Keratinocyte (primary cell): ENCODE results near the gene CDKN2B. TPM values are rescaled to one million over a fixed set of nuclear protein-coding genes. Genes with fewer than 3 reads are reported as not detected.

Experiments
- DNase-seq: peaks from one replicate; pipeline ENCODE4 v3.0.0-alpha.2; 2011; ENCODE audit warnings: low read depth, missing footprints, low spot score
- FAIRE-seq: peaks from 2 replicates; lab custom pipeline; 2011; peaks lifted over from hg19 to GRCh38; lab: Jason Lieb, UNC
- H2AFZ ChIP-seq: 2 replicates; pipeline ENCODE4 v1.6.0; 2012; ENCODE audit warnings: low read length, control low read depth, inconsistent platforms; ENCODE audit not compliant: control insufficient read depth
- H3K27ac ChIP-seq: 2 replicates; pipeline ENCODE4 v1.5.1; 2011; ENCODE audit warnings: low read length; ENCODE audit not compliant: control insufficient read depth, insufficient read depth
- H3K27me3 ChIP-seq: 3 replicates; pipeline ENCODE4 v1.6.0; 2011; ENCODE audit warnings: low read length; ENCODE audit not compliant: control insufficient read depth, insufficient read depth; ENCODE audit errors: extremely low read depth
- H3K36me3 ChIP-seq, 2 experiments: 2 replicates in 1 of 2; 3 replicates in 1 of 2; pipeline ENCODE4 v1.5.1; 2011; ENCODE audit warnings: low read length in 2 of 2, mild to moderate bottlenecking in 1 of 2; ENCODE audit not compliant: control insufficient read depth in 2 of 2, insufficient read depth in 2 of 2; ENCODE audit errors: extremely low read depth in 1 of 2
- H3K4me1 ChIP-seq: 3 replicates; pipeline ENCODE4 v1.5.1; 2011; ENCODE audit warnings: low read length; ENCODE audit not compliant: control insufficient read depth, insufficient read depth; ENCODE audit errors: extremely low read depth
- H3K4me2 ChIP-seq: 3 replicates; pipeline ENCODE4 v1.6.0; 2011; ENCODE audit warnings: low read depth, low read length; ENCODE audit not compliant: control insufficient read depth, insufficient read depth; ENCODE audit errors: extremely low read depth
- H3K4me3 ChIP-seq, 3 experiments: fragments of 200-600 bp in 1 of 3; sonication (generic) in 1 of 3; 2 replicates in 2 of 3; 3 replicates in 1 of 3; pipeline ENCODE4 v1.5.1; 2011 to 2016; ENCODE audit warnings: low read length in 3 of 3, mild to moderate bottlenecking in 3 of 3, control low read depth in 2 of 3, inconsistent platforms in 1 of 3, low read depth in 1 of 3, mixed read lengths in 1 of 3, mixed run types in 1 of 3, moderate library complexity in 1 of 3; ENCODE audit not compliant: control insufficient read depth in 2 of 3, insufficient read depth in 2 of 3; ENCODE audit errors: extremely low read depth in 1 of 3
- H3K79me2 ChIP-seq: 2 replicates; pipeline ENCODE4 v1.6.0; 2012; ENCODE audit warnings: low read length; ENCODE audit not compliant: control insufficient read depth, insufficient read depth
- H3K9ac ChIP-seq: 3 replicates; pipeline ENCODE4 v1.6.0; 2011; ENCODE audit warnings: low read length; ENCODE audit not compliant: control insufficient read depth, insufficient read depth; ENCODE audit errors: extremely low read depth
- H3K9me1 ChIP-seq: 3 replicates; pipeline ENCODE4 v1.6.0; 2011; ENCODE audit warnings: low read length; ENCODE audit not compliant: control insufficient read depth, insufficient read depth; ENCODE audit errors: extremely low read depth
- H3K9me3 ChIP-seq: 2 replicates; pipeline ENCODE4 v1.5.1; 2012; ENCODE audit warnings: low read depth, low read length; ENCODE audit not compliant: control insufficient read depth
- H4K20me1 ChIP-seq: 3 replicates; pipeline ENCODE4 v1.6.0; 2011; ENCODE audit warnings: low read length; ENCODE audit not compliant: control insufficient read depth, insufficient read depth; ENCODE audit errors: extremely low read depth
- CTCF ChIP-seq, 3 experiments: IDR thresholded peaks in 1 of 3; conservative IDR thresholded peaks in 1 of 3; optimal IDR thresholded peaks in 1 of 3; 2 replicates in 2 of 3; 3 replicates in 1 of 3; pipeline versions ENCODE3 to v1.5.1; 2011; ENCODE audit warnings: low read length in 3 of 3, mild to moderate bottlenecking in 3 of 3, moderate library complexity in 2 of 3, control low read depth in 1 of 3, inconsistent platforms in 1 of 3; ENCODE audit not compliant: insufficient read depth in 2 of 3; ENCODE audit errors: extremely low read depth in 1 of 3
- EZH2 ChIP-seq: IDR thresholded peaks from one replicate; pipeline ENCODE4 v1.6.1; 2012; ENCODE audit warnings: inconsistent platforms, mild to moderate bottlenecking, low read length, moderate library complexity
- dilution Hi-C: fragments of 300-500 bp; cut with MboI; formaldehyde crosslinking; loops from one replicate; pipeline ENCODE4 v1.7.0; 2020; ENCODE audit warnings: low sequenced_read_pairs; ENCODE audit not compliant: extremely low pct_ligation_motif_present
- polyA plus RNA-seq, 5 experiments: library from polyadenylated mRNA; depleted of rRNA in 3 of 5; stranded (reverse) in 3 of 5; stranded (forward) in 1 of 5; unstranded in 1 of 5; fragments of >200 nt; gene quantifications; 1 replicate in 1 of 5; 2 replicates in 3 of 5; 3 replicates in 1 of 5; pipeline versions ENCODE4 v1.2.1 to v1.2.3, GENCODE V29; 2011 to 2012; ENCODE audit warnings: missing spikeins in 2 of 5, low read depth in 1 of 5, low replicate concordance in 1 of 5

The CDKN2B gene
- polyA plus RNA-seq, 1 donor (not counting 4 experiments of a cell fraction or from before 2014, with no cell fraction given), result 19.9 TPM

- FAIRE-seq, result no peak
- Histone ChIP-seq H3K9me1 (no peaks in the 10 kb centered on the region), H3K4me1 (peaks cover 53% of the 10 kb centered on the region), H3K27ac (peak overlapping the region; percentile 51), H3K9me3 (no peaks in the 10 kb centered on the region), H3K4me3 (no peak overlapping the region), H3K79me2 (no peaks in the 10 kb centered on the region), H3K36me3 (no peaks in the 10 kb centered on the region), H3K4me2 (peak overlapping the region; percentile 47), H3K9ac (no peak overlapping the region), H2AFZ (no peak overlapping the region), H4K20me1 (no peaks in the 10 kb centered on the region), H3K27me3 (no peaks in the 10 kb centered on the region)
- TF ChIP-seq CTCF (optimal IDR thresholded peaks at IDR 0.05 in 1 of 3, IDR thresholded peaks at IDR 0.05 in 1 of 3, conservative IDR thresholded peaks at IDR 0.05 in 1 of 3; ENCODE audit: extremely low read depth in 1 of 3, insufficient read depth in 2 of 3, low read length in 3 of 3) (no peak), EZH2 (no peak)
- DNase-seq, result no peak
- dilution Hi-C loops, result loop anchor here (25.0 kb wide), 1 partner anchor 204 kb away; no protein-coding TSS in a partner anchor
Measured at GRCh38 chr9:22033012-22033630, 24.0 kb upstream of the CDKN2B start.

- no peaks in the 10 kb centered on the region for H3K9me1 ChIP-seq
- no peaks in the 10 kb centered on the region for H3K79me2 ChIP-seq
- no peaks in the 10 kb centered on the region for H3K9me3 ChIP-seq
- H2AFZ ChIP-seq, result no peak overlapping the region
- TF ChIP-seq CTCF (optimal IDR thresholded peaks at IDR 0.05 in 1 of 3, IDR thresholded peaks at IDR 0.05 in 1 of 3, conservative IDR thresholded peaks at IDR 0.05 in 1 of 3; ENCODE audit: extremely low read depth in 1 of 3, insufficient read depth in 2 of 3, low read length in 3 of 3) (no peak), EZH2 (no peak)
- peak overlapping the region; percentile 27 for H3K4me2 ChIP-seq
- DNase-seq (no peak), FAIRE-seq (peak; percentile 36)
- H3K9ac ChIP-seq, result no peak overlapping the region
- no peaks in the 10 kb centered on the region for H4K20me1 ChIP-seq
- dilution Hi-C loops, result loop anchor here (25.0 kb wide), 1 partner anchor 205 kb away; no protein-coding TSS in a partner anchor
- peak overlapping the region; percentile 38 for H3K27ac ChIP-seq
- H3K4me3 ChIP-seq, result no peak overlapping the region
- H3K27me3 ChIP-seq, result no peaks in the 10 kb centered on the region
- peaks cover 42% of the 10 kb centered on the region for H3K4me1 ChIP-seq
- H3K36me3 ChIP-seq, result no peaks in the 10 kb centered on the region
Measured at GRCh38 chr9:22031655-22032411, 22.7 kb upstream of the CDKN2B start.
